ENCODE data around the gene ZNF747.
"Not testable (repeated sequence)": the region's sequence is repeated elsewhere in the genome, so short reads cannot be mapped to it uniquely, and the experiment has no call there.

Gene ZNF747

GRCh38 chr16:30548416-30549253 lies 14.0 kb upstream of the ZNF747 start:
- DNase-seq (ENCODE audit: extremely low read depth, low read depth) = no peak
- no peak for TF ChIP-seq CTCF (IDR thresholded peaks at IDR 0.05; ENCODE audit: low read depth, low read length)

- TF ChIP-seq CTCF (IDR thresholded peaks at IDR 0.05; ENCODE audit: low read depth, low read length) = no peak
- DNase-seq (ENCODE audit: extremely low read depth, low read depth) = no peak
Observed at GRCh38 chr16:30546115-30546514, 11.5 kb upstream of the ZNF747 start.

GRCh38 chr16:30543067-30543466 lies 8.4 kb upstream of the ZNF747 start:
- no peak for DNase-seq (ENCODE audit: extremely low read depth, low read depth)
- no peak for TF ChIP-seq CTCF (IDR thresholded peaks at IDR 0.05; ENCODE audit: low read depth, low read length)

GRCh38 chr16:30541502-30542329 lies 7.1 kb upstream of the ZNF747 start:
- DNase-seq (ENCODE audit: extremely low read depth, low read depth) = no peak
- no peak for TF ChIP-seq CTCF (IDR thresholded peaks at IDR 0.05; ENCODE audit: low read depth, low read length)

GRCh38 chr16:30540916-30541464 lies 6.3 kb upstream of the ZNF747 start:
- not testable (repeated sequence) for DNase-seq (ENCODE audit: extremely low read depth, low read depth)

GRCh38 chr16:30539986-30540526 lies 5.4 kb upstream of the ZNF747 start:
- DNase-seq (ENCODE audit: extremely low read depth, low read depth) = not testable (repeated sequence)

- DNase-seq (ENCODE audit: extremely low read depth, low read depth) = no peak
- no peak for TF ChIP-seq CTCF (IDR thresholded peaks at IDR 0.05; ENCODE audit: low read depth, low read length)
Observed at GRCh38 chr16:30539000-30539964, 4.6 kb upstream of the ZNF747 start.

DNA sequence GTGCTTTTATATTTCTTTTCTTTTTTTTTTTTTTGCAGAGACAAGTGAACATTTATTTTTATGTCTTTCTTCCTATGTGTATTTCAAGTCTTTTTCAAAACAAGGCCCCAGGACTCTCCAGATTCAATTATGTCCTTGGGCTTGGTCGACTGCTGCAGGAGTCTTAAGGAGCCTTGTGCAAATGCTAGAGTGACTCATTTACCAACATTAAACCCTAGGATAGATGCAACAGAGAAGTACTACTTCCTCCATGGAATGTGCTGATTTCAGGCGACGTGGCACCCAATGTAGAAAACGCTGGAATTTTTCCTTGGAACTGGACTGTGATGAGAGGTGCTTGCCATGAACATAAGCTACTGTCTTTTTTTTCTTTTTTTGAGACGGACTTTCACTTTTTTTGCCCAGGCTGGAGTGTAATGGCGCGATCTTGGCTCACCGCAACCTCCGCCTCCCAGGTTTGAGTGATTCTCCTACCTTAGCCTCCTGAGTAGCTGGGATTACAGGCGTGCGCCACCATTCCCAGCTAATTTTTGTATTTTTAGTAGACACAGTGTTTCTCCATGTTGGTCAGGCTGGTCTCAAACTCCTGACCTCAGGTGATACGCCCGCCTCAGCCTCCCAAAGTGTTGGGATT lies 1.9 kb upstream of the ZNF747 start:
- DNase-seq (ENCODE audit: extremely low read depth, low read depth) = not testable (repeated sequence)

Measured in AG09319 (cell line).